Ectodermal cell (in vitro differentiated cells): ENCODE measurements around the gene SLC39A2.
"Not testable (repeated sequence)": the region's sequence is repeated elsewhere in the genome, so short reads cannot be mapped to it uniquely, and the experiment has no call there.

ENCODE experiments used
- H3K27ac ChIP-seq: 2 replicates; pipeline ENCODE4 v1.7.0; 2013; ENCODE audit warnings: mild to moderate bottlenecking, low read depth, low read length; ENCODE audit not compliant: insufficient read depth, poor library complexity, severe bottlenecking
- H3K27me3 ChIP-seq: 2 replicates; pipeline ENCODE4 v1.7.0; 2013; ENCODE audit warnings: mild to moderate bottlenecking, low read length; ENCODE audit not compliant: insufficient read depth, control insufficient read depth, poor library complexity, severe bottlenecking
- H3K36me3 ChIP-seq: one replicate; pipeline ENCODE4 v1.7.0; 2013; ENCODE audit warnings: low read length; ENCODE audit not compliant: control insufficient read depth, insufficient read depth
- H3K4me1 ChIP-seq: one replicate; pipeline ENCODE4 v1.7.0; 2013; ENCODE audit warnings: low read length; ENCODE audit not compliant: control insufficient read depth, insufficient read depth
- H3K4me3 ChIP-seq: 2 replicates; pipeline ENCODE4 v1.7.0; 2013; ENCODE audit warnings: low read depth, low read length, control low read depth; ENCODE audit not compliant: insufficient read depth
- H3K9me3 ChIP-seq: 2 replicates; pipeline ENCODE4 v1.7.0; 2013; ENCODE audit warnings: mild to moderate bottlenecking, low read length, moderate library complexity; ENCODE audit not compliant: control insufficient read depth
- WGBS, 2 experiments: methylation state at CpG; one replicate each; pipeline ENCODE4 v1.1.7; 2013; ENCODE audit warnings: missing lambda C conversion rate in 2 of 2; 5-methylcytosine and 5-hydroxymethylcytosine counted together

The SLC39A2 gene

DNA sequence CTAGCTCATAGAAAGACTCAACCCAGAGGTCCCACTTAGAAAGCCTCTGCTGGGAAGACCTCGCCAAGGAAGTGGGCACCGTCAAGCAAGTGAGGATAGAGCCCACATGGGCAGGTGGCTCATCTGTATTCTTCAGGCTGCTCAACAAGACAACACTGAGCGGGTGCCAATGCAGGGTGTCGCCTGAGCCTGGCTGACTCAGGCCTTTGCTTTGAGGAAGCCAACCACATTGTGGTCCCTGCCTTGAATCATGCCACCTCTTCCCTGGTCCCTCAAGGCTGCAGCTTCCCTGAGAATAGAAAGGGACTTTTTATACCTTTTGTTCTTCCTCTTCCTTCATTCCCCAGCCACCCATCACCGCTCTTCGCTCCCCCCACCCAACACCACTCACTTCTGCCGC lies 37.7 kb downstream of the SLC39A2 start:
- H3K4me3 ChIP-seq: no peak overlapping the region
- WGBS, 2 experiments: 93 to 95% methylated on average over 7 of the region's 7 CpGs

DNA sequence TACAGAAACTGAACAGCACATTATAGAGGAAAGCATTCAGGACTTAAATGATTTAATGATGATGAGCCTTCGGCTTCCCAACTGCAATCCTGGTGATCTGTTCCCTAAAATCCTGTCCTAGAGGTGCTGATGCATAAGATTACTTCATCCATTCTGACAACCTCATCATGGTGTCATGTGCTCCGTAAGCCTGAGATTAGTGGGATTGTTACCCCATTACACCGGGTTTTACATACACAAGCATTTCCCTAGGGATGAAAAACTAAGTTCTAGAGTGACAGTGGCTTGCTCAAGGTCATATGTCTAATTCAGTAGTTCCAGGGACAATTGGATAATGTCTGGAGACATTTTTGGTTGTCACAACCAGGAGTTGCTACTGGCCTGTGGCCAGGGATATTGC lies 38.1 kb downstream of the SLC39A2 start:
- Histone ChIP-seq H3K9me3 (no peaks in the 10 kb centered on the region), H3K4me3 (no peak overlapping the region), H3K36me3 (no peaks in the 10 kb centered on the region), H3K4me1 (peaks cover 6% of the 10 kb centered on the region), H3K27me3 (no peaks in the 10 kb centered on the region), H3K27ac (no peak overlapping the region)
- 88 to 96% methylated on average over 3 of the region's 3 CpGs for WGBS, 2 experiments

More for the DNA sequence above, 37.7 kb downstream of the SLC39A2 start:
- Histone ChIP-seq H3K36me3 (no peaks in the 10 kb centered on the region), H3K27me3 (no peaks in the 10 kb centered on the region), H3K4me1 (peaks cover 6% of the 10 kb centered on the region), H3K9me3 (no peaks in the 10 kb centered on the region), H3K27ac (no peak overlapping the region)

DNA sequence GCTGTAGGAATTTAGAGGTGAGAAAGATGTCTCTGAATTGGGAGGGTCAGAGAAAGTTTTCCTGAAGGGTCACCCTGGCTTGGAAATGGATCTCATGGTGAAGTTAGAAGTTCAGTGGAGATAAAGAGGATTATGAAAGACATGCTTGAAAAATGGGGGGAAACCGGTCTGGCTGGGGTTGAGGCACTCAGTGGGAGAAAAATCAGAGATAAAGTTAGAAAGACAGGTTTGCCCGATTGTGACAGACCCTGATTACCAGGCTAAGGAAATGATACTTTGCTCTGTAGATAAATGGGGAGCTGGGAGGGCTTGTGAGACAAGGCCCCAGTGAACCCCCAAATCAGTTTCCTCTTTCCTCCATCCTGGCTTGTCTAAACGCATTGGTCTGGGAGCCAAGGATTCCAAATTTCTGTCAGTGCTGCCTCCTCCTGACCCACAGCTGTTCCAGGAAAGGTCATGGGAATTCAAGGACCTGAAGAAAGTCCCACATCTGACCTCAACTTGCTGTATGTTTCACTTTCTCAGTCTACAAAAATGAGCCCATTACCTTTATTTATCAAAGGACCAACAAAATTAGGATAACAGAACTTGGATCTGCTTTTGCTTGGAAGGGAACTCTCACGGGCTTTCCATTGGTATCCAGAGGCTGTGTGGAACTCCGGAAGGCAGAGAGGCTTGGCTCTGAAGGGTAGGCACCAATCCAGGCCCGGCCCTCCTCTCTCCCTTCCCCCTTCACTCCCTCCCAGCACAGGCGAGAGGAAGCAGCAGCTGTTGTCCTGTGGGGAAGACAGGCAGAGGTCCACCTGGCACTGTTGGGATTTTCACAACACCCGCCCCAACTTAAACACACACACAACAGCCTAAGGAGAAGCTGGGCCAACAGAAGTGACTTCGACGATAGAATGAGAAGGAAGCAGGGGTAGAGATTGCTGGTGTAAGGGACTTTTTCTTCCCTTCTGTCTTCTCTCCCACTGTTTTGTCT lies 39.6 kb downstream of the SLC39A2 start:
- peaks cover 6% of the 10 kb centered on the region for H3K4me1 ChIP-seq
- no peak overlapping the region for H3K4me3 ChIP-seq
- H3K27me3 ChIP-seq: no peaks in the 10 kb centered on the region
- no peaks in the 10 kb centered on the region for H3K36me3 ChIP-seq
- no peak overlapping the region for H3K27ac ChIP-seq
- 52 to 53% methylated on average over 7 to 10 of the region's 10 CpGs for WGBS, 2 experiments
- H3K9me3 ChIP-seq: no peaks in the 10 kb centered on the region

DNA sequence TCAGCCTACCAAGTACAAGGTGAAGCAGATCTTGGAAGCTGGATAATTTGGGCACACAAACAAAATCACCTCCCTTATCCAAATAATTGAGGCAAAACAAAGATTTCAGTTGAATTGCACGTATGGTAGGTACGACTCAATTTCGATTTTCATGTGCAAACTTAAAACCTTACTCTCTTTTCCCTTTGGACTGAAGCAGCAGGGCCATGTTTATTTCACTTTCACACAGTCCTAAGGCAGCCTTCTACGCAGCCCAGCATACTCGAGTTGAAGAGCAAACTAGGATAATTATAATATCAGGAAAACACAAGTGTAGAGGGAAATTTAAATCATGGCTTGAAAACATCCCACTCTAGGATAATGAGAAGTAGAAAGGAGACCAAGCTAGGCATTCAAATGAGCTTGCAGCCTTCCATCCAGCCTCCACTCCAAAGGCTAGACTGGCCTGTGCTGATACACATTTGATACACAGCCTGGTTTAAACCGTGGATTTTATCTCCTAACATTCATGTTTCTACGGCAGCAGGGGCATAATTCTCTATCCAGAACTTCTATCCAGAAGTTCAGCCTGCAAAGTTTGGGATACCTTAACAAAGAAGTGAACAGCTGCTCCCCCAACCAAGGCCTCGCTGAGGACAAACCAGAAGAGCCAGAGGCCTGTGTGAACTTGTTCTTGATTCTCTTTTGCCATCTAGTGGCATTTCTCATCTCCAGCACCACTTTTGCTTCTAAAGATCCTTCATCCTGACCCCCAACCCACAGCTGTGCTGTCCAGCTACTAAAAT lies 40.7 kb downstream of the SLC39A2 start:
- H3K27me3 ChIP-seq: no peaks in the 10 kb centered on the region
- WGBS, 2 experiments: 69 to 70% methylated on average over 6 to 8 of the region's 8 CpGs
- H3K4me1 ChIP-seq: peaks cover 6% of the 10 kb centered on the region
- no peak overlapping the region for H3K4me3 ChIP-seq
- H3K36me3 ChIP-seq: no peaks in the 10 kb centered on the region
- H3K9me3 ChIP-seq: no peaks in the 10 kb centered on the region
- no peak overlapping the region for H3K27ac ChIP-seq

DNA sequence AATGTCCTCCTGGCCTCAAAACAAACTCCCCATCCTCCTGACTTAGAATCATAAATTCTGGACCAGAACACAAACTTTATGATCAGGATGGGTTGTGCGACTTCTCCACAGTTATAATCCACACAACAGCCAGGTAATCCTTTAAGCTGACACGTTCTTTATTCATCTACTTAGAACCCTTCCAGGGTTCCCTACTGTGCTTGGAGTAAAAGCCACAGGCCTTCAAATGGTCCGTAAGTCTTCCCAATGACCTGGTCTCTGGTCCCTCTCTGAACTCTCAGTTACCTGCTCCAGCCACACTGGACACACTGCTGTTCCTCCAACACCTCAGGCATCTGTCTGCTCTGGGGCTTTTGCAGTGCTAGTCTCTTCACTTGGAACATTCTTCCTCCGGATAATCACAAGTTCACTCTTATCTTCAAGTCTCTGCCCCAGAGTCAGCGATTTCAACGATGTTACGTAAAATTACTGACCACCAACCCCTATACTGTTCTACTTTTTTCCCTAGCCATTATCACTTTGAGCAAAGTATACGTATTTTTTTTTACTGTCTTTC lies 41.4 kb downstream of the SLC39A2 start:
- WGBS, 2 experiments: 80 to 81% methylated on average over 8 of the region's 8 CpGs
- no peaks in the 10 kb centered on the region for H3K36me3 ChIP-seq
- no peak overlapping the region for H3K4me3 ChIP-seq
- no peak overlapping the region for H3K27ac ChIP-seq
- H3K9me3 ChIP-seq: no peaks in the 10 kb centered on the region
- peaks cover 6% of the 10 kb centered on the region for H3K4me1 ChIP-seq
- H3K27me3 ChIP-seq: peaks cover 5% of the 10 kb centered on the region

DNA sequence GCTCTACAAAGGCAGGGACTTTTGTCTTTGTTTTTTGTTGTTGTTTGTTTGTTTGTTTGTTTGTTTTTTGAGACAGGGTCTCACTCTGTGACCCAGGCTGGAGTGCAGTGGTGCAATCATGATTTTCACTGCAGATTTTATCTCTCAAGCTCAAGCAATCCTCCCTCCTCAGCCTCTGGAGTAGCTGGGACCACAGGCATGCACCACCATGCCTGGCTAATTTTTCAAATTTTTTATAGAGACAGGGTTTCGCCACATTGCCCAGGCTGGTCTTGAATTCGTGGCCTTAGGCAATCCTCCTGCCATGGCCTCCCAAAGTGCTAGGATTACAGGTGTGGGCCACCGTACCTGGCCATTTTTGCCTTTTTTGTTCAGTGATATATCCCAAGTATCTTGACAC lies 41.8 kb downstream of the SLC39A2 start:
- not testable (repeated sequence) for H3K9me3 ChIP-seq, H3K27me3 ChIP-seq, H3K4me1 ChIP-seq, H3K4me3 ChIP-seq, H3K36me3 ChIP-seq, H3K27ac ChIP-seq
- 85 to 88% methylated on average over 3 of the region's 3 CpGs for WGBS, 2 experiments

DNA sequence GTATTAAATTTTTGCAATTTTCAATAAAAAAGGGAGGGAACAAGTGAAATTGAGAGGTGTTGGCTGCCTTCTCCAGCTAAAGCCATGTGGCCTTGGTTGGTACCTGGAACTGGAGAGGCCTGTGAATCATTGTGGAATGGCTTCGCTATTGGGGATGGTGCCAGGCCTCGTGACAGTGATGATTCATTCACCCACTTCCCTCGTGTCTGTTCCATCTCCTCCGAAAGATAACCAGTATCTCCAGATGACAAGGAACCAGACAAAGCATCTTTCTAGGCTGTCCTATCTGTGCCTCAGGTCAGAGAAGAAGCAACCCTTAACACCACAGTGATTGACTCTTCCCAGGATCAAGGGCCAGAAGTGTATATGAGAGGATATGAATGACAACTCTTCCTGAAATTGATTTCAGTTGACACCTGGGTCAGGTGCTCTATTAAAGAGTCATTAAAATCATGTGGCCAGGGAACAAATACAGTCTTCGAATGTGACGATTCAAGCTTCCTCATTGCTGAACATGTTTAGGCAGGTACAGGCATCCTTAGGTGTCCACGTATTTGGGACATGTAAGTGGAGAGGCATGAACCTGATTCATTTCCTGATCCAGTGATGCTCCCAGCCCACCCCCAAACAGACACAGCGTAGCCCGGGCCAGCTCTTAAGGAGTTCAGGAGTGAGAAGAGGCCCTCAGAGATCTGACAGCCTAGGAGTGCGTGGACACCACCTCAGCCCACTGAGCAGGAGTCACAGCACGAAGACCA lies 42.8 kb downstream of the SLC39A2 start, which contains the start of gene RNASE7:
TSS of gene RNASE7 (plus strand) at position 687 of the 758 bp plus-strand sequence. CDS start 631 bp downstream, outside the sequence.
- no peaks in the 10 kb centered on the region for H3K9me3 ChIP-seq
- peaks cover 5% of the 10 kb centered on the region for H3K27me3 ChIP-seq
- H3K36me3 ChIP-seq: no peaks in the 10 kb centered on the region
- no peak within 1 kb of the TSS for H3K27ac ChIP-seq
- WGBS, 2 experiments: 91 to 92% methylated on average over 11 of the region's 11 CpGs
- H3K4me1 ChIP-seq: peaks cover 6% of the 10 kb centered on the region
- no peak within 1 kb of the TSS for H3K4me3 ChIP-seq

DNA sequence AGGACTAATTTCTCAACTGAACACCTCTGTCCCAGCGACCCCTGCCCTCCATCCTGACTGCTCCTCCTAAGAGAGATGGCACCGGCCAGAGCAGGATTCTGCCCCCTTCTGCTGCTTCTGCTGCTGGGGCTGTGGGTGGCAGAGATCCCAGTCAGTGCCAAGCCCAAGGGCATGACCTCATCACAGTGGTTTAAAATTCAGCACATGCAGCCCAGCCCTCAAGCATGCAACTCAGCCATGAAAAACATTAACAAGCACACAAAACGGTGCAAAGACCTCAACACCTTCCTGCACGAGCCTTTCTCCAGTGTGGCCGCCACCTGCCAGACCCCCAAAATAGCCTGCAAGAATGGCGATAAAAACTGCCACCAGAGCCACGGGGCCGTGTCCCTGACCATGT lies 43.8 kb downstream of the SLC39A2 start:
- Histone ChIP-seq H3K36me3 (no peaks in the 10 kb centered on the region), H3K27ac (no peak overlapping the region), H3K4me1 (peaks cover 6% of the 10 kb centered on the region), H3K27me3 (peaks cover 5% of the 10 kb centered on the region), H3K9me3 (no peaks in the 10 kb centered on the region), H3K4me3 (no peak overlapping the region)
- 84 to 87% methylated on average over 8 of the region's 8 CpGs for WGBS, 2 experiments

DNA sequence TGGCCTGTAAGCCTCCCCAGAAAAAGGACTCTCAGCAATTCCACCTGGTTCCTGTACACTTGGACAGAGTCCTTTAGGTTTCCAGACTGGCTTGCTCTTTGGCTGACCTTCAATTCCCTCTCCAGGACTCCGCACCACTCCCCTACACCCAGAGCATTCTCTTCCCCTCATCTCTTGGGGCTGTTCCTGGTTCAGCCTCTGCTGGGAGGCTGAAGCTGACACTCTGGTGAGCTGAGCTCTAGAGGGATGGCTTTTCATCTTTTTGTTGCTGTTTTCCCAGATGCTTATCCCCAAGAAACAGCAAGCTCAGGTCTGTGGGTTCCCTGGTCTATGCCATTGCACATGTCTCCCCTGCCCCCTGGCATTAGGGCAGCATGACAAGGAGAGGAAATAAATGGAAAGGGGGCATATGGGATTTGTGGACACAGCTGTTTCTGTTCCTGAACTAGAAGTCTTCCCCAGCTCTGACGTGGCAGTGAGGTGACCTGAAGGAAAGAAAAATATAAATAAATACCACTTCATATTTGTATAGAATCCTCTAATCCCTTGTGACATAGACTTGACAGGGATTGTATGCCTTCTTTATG lies 44.4 kb downstream of the SLC39A2 start:
- no peak overlapping the region for H3K4me3 ChIP-seq
- no peak overlapping the region for H3K27ac ChIP-seq
- H3K4me1 ChIP-seq: peaks cover 6% of the 10 kb centered on the region
- 84 to 87% methylated on average over 1 of the region's 2 CpGs for WGBS, 2 experiments
- peaks cover 5% of the 10 kb centered on the region for H3K27me3 ChIP-seq
- no peaks in the 10 kb centered on the region for H3K36me3 ChIP-seq
- H3K9me3 ChIP-seq: no peaks in the 10 kb centered on the region
